Gastrocnemius medialis (tissue), 4 donors: Measurements from ENCODE around the gene DBNL. TPM values are rescaled to one million over a fixed set of nuclear protein-coding genes. Genes with fewer than 3 reads are reported as not detected.
"Not testable (repeated sequence)": the region's sequence is repeated elsewhere in the genome, so short reads cannot be mapped to it uniquely, and the experiment has no call there.

Experiments used
- ATAC-seq, 2 donors: fragments of 150-250 bp; one replicate each; pipeline ENCODE4 v1.9.1; 2016
- DNase-seq, 2 donors: peaks; one replicate each; pipeline ENCODE4 v3.0.0-alpha.2; 2019
- H3K27ac ChIP-seq, 4 donors: fragments of 200-600 bp; sonication (generic); 1 replicate in 1 of 4; 2 replicates in 3 of 4; pipeline ENCODE4 v1.5.1; 2016 to 2018; ENCODE audit warnings: mild to moderate bottlenecking in 2 of 4, moderate library complexity in 1 of 4
- H3K27me3 ChIP-seq, 3 donors: fragments of 200-600 bp; sonication (generic) in 2 of 3; 1 replicate in 1 of 3; 2 replicates in 2 of 3; pipeline versions ENCODE4 v1.5.1 to v1.6.0; 2016 to 2019; ENCODE audit warnings: mild to moderate bottlenecking in 1 of 3, moderate library complexity in 1 of 3
- H3K36me3 ChIP-seq, 2 donors: fragments of 200-600 bp; sonication (generic) in 1 of 2; one replicate each; pipeline ENCODE4 v1.5.1; 2017 to 2018
- H3K4me1 ChIP-seq, 2 donors: fragments of 200-600 bp; sonication (generic) in 1 of 2; one replicate each; pipeline ENCODE4 v1.5.1; 2016 to 2017; ENCODE audit warnings: mild to moderate bottlenecking in 2 of 2
- H3K4me3 ChIP-seq, 4 donors: fragments of 200-600 bp; sonication (generic) in 3 of 4; 1 replicate in 1 of 4; 2 replicates in 3 of 4; pipeline ENCODE4 v1.5.1; 2016 to 2019; ENCODE audit warnings: mild to moderate bottlenecking in 2 of 4
- H3K9me3 ChIP-seq, 3 donors: fragments of 200-600 bp; sonication (generic) in 2 of 3; 1 replicate in 1 of 3; 2 replicates in 2 of 3; pipeline ENCODE4 v1.5.1; 2016 to 2019
- POLR2A ChIP-seq, 2 donors: fragments of 450-650 bp; IDR thresholded peaks; one replicate each; pipeline ENCODE4 v1.6.1; 2017; ENCODE audit warnings: antibody characterized with exemption in 2 of 2, mild to moderate bottlenecking in 2 of 2, moderate library complexity in 2 of 2
- in situ Hi-C, 4 donors: fragments of 200-750 bp; cut with MboI; loops; one replicate each; pipeline versions ENCODE4 v1.15.0 to v1.8.0; 2017; ENCODE audit warnings: low sequenced_read_pairs in 4 of 4
- intact Hi-C: fragments of 100-400 bp; cut with DNase I; formaldehyde crosslinking; loops from one replicate; pipeline ENCODE4 v1.15.1; 2023; ENCODE audit warnings: low total_unique reads
- total RNA-seq, 4 donors: library from RNA; depleted of rRNA; stranded (reverse); fragments of >200 nt; gene quantifications; one replicate each; pipeline versions ENCODE4 v1.1.0 to v1.2.3, GENCODE V29; 2016
- TF ChIP-seq, protein P1 (sequence below), 5 experiments: fragments of 450-650 bp in 3 of 5; fragments of 200-600 bp in 2 of 5; sonication (generic) in 2 of 5; IDR thresholded peaks in 4 of 5; conservative IDR thresholded peaks in 1 of 5; 1 replicate in 4 of 5; 2 replicates in 1 of 5; pipeline ENCODE4 v1.5.1; 2016 to 2019; ENCODE audit warnings: antibody characterized with exemption in 5 of 5, mild to moderate bottlenecking in 3 of 5, moderate library complexity in 3 of 5

DBNL gene
- 10 to 100 TPM; 48.0 to 77.2 (median 56.0) TPM for total RNA-seq

DNA sequence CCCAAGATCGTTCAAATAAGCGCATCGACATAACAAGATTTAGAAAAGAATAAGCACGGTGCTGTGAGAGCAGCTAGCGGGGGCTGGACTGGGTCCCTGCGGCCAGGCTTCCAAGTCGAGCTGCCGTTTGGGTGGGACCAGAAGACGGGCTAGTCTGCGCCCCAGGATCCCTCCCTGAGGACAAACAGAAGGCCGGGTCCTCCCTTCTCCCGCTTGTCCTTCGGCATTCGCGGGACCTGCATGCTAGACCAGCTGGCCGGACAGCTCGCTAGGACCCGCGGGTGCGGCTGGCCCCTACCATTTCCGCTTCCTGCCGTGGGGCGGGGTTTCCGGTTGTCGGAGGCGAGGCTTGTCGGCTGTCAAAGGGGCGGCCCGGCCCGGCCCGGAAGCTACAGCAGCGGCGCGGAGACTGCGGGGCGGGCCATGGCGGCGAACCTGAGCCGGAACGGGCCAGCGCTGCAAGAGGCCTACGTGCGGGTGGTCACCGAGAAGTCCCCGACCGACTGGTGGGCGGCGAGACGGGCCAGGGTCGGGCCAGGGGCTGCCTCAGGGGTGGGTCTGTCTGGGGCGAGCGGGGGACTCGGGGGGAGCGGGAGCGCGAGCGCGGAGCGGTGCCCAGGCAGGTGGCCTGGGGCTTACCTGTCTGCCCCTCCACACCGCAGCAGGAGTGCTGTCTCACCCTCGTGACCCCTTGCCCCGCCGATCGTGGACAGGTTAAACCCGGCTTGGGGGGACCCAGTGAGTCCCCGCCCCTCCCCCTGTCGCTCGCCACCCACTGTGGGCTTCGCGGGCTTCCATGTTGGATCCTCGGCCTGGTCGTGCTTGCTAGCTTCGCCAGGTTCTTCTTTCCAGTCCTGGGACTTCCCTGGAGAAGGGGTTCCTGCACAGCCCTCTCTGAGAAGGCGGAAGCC is at the start of gene DBNL:
TSS of gene DBNL (plus strand) at position 388 of the 911 bp plus-strand sequence. CDS start at position 424, 36 bp downstream.
- peak; percentile 87 to 92 for ATAC-seq
- DNase-seq = peak; percentile 91 to 92
- TF ChIP-seq, protein P1, sequence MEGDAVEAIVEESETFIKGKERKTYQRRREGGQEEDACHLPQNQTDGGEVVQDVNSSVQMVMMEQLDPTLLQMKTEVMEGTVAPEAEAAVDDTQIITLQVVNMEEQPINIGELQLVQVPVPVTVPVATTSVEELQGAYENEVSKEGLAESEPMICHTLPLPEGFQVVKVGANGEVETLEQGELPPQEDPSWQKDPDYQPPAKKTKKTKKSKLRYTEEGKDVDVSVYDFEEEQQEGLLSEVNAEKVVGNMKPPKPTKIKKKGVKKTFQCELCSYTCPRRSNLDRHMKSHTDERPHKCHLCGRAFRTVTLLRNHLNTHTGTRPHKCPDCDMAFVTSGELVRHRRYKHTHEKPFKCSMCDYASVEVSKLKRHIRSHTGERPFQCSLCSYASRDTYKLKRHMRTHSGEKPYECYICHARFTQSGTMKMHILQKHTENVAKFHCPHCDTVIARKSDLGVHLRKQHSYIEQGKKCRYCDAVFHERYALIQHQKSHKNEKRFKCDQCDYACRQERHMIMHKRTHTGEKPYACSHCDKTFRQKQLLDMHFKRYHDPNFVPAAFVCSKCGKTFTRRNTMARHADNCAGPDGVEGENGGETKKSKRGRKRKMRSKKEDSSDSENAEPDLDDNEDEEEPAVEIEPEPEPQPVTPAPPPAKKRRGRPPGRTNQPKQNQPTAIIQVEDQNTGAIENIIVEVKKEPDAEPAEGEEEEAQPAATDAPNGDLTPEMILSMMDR (IDR thresholded peaks at IDR 0.05 in 4 of 5, conservative IDR thresholded peaks at IDR 0.05 in 1 of 5) = peak in 1 of 5 experiments; percentile 6
- TF ChIP-seq POLR2A (IDR thresholded peaks at IDR 0.05) = peak; percentile 75 to 90
- no peaks in the 10 kb centered on the region for H3K9me3 ChIP-seq
- H3K4me3 ChIP-seq = peak within 1 kb of the TSS; percentile 84 to 99 (median 90)
- intact Hi-C loops (loop anchor here (1.0 kb wide), 1 partner anchor 17 kb away; no protein-coding TSS in a partner anchor), in situ Hi-C loops (no loop called here)
- H3K27ac ChIP-seq = peak within 1 kb of the TSS; percentile 88 to 98 (median 92)
- H3K36me3 ChIP-seq = peaks cover 0 to 10% of the 10 kb centered on the region in 2 donors
- H3K4me1 ChIP-seq = peaks cover 23 to 32% of the 10 kb centered on the region in 2 donors
- no peaks in the 10 kb centered on the region for H3K27me3 ChIP-seq

DNA sequence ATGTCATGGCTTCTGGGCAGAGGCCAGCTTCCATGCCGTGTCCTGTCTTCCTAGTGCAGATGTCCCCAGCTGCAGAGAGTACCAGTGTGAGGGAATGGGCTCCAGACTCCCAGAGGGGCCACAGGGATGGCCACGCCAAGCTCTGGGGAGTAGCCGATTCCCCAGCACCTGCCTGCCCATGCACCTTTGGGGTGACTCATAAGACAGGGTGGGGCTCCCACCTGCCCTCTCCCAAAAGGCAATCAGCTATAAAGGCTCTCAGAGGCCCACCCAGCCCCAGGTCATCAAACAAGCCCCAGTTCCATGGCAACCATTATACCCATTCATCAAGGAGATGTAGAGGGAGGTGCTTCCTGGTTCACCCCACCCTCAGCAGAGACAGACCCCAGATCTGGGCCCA is 47.0 kb upstream of the DBNL start, which contains the start of gene SPDYE1:
TSS of gene SPDYE1 (plus strand) at position 366 of the 400 bp plus-strand sequence. CDS start 2,053 bp downstream, outside the sequence.
- intact Hi-C loops, ATAC-seq, in situ Hi-C loops: not testable (repeated sequence)

DNA sequence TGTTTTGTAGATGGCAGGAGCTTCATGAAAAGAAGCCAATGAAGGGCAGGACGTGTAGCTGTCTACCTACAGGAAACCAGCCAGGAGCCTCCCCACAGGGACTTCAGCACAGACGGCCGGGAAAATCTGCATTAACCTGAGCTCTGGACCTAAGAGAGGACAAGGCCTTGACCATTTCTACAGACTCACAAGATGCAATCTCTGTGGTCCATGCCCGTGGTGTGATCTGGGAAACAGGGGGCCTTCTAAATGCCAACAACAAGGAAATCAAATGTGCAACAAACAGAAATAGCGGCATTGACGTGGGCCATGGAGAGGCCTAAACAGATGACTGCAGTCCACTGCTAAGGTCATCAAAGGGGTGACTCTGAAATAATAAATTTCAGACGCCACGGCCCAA is 32.4 kb upstream of the DBNL start:
- H3K36me3 ChIP-seq, in situ Hi-C loops, H3K9me3 ChIP-seq, H3K27me3 ChIP-seq, ATAC-seq, H3K4me1 ChIP-seq, intact Hi-C loops, H3K27ac ChIP-seq, H3K4me3 ChIP-seq, DNase-seq: not testable (repeated sequence)

More for the DNA sequence above, 47.0 kb upstream of the DBNL start, which contains the start of gene SPDYE1:
- not testable (repeated sequence) for H3K36me3 ChIP-seq, H3K27ac ChIP-seq, H3K4me3 ChIP-seq, H3K4me1 ChIP-seq, H3K9me3 ChIP-seq, H3K27me3 ChIP-seq, DNase-seq

DNA sequence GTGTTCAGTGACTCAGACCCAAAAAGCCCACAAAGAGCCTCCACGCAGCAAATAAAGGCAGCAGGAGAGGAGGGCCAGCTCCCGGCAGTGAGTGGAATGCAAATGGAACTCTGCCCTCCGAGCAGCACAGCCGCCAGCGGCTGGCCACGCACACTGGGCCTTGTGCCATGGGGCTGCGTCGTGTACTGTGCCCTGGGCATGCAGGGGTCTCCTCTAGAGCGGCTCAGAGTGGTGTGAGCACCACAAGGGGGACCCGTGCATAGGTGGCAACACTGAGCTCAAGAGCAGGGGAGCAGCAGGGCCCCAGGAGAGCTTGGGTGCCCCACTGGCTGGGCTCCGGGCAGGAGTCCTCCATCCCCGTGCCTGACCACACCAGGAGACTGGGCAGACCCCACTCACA is 29.4 kb upstream of the DBNL start:
- ATAC-seq, DNase-seq, H3K27me3 ChIP-seq, intact Hi-C loops, H3K9me3 ChIP-seq, H3K27ac ChIP-seq, H3K4me3 ChIP-seq, H3K36me3 ChIP-seq, H3K4me1 ChIP-seq, in situ Hi-C loops: not testable (repeated sequence)

DNA sequence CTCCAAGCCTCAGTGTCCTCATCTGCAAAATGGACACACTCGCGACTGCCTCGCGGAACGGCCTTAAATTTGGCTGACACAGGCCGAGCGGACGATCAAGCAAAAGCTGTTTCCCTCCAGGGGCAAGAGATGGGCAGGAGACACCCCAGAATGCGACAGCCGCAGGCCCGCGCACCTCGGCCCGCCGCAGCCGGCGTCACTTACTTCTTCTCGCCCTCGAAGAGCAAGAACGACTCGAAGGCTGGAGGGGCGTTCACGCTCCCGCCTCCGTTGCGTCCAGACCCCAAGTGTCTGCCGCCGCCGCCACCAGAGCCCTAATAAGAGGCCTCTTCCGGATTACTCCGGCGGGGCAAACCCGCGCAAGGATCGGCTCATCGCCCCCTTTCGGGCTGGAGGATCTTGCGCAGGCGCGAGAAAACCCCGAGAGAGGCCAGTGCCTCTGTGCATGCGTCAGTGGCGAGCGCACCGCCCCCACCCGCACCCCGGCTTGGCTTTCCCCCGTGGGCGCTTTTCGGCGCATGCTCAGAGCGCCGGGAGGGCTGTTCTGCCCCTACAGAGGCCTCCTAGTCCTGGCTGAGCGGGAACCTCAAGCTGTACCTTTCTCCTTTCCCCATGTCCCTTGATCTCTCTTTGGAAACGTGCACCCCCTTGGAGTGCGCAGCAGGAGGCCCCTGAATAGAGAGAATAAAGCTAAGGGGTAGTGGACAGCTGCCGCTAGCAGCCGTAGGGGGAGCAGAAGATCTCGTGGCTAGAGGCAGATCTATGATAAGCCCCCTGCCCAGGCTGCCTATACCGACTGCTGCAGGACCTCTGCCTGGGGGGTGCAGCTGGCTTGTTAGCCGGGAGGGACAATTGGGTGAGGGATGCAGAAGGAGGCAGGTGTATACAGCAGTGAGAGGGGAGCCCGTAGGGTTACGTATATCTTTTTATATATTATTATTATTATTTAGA is 25.4 kb upstream of the DBNL start:
- intact Hi-C loops = loop anchor here (2.0 kb wide), 1 partner anchor 64 kb away; the partner anchor contains the start of gene POLM
- ATAC-seq (peak; percentile 94 to 97), DNase-seq (peak; percentile 93 to 97)
- H3K9me3 ChIP-seq, H3K4me1 ChIP-seq, H3K27me3 ChIP-seq, in situ Hi-C loops, H3K36me3 ChIP-seq: not testable (repeated sequence)
- Histone ChIP-seq H3K27ac (peak overlapping the region; percentile 72 to 91 (median 86)), H3K4me3 (peak overlapping the region; percentile 61 to 95 (median 88))
- TF ChIP-seq, protein P1 (IDR thresholded peaks at IDR 0.05 in 4 of 5, conservative IDR thresholded peaks at IDR 0.05 in 1 of 5) = peak; percentile 58 to 70 (median 69)
- peak; percentile 62 to 65 for TF ChIP-seq POLR2A (IDR thresholded peaks at IDR 0.05)

DNA sequence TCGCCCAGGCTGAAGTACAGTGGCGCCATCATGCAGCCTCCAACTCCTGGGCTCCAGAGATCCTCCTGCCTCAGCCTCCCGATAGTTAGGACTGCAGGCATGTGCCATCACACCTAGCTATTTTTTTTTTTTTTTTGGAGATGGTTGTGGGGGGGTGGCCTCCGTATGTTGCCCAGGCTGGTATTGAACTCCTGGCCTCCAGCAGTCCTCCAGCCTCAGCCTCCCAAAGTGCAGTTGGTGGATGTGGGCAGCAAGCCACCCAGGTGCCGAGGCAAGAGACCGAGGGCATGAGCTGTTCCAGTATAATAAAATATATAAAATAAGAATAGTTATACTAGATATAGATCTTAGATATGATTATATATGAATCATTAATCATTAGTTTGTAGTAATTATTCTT is 24.7 kb upstream of the DBNL start:
- in situ Hi-C loops, ATAC-seq: not testable (repeated sequence)
- intact Hi-C loops = loop anchor here (2.0 kb wide), 3 partner anchors 63 to 177 kb away; partner anchors contain the start of genes POLD2 and POLM

DNA sequence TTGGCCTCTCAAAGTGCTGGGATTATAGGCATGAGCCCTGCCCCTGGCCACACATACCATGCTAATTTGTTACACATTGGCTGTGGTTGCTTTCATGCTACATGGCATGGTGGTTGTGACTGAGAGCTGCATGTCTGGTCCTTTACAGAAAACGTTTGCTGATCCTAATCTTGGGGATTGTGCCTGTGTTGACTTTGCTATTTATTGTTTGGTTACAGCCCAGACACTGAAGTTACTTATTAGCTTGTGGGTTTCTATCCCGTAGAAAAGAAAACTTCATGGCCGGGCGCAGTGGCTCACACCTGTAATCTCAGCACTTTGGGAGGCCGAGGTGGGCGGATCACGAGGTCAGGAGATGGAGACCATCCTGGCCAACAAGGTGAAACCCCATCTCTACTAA is 22.4 kb upstream of the DBNL start:
- DNase-seq, intact Hi-C loops, H3K36me3 ChIP-seq, H3K4me3 ChIP-seq, in situ Hi-C loops, H3K9me3 ChIP-seq, ATAC-seq, H3K27ac ChIP-seq, H3K27me3 ChIP-seq, H3K4me1 ChIP-seq: not testable (repeated sequence)

More for the DNA sequence above, 24.7 kb upstream of the DBNL start:
- not testable (repeated sequence) for H3K27me3 ChIP-seq, H3K9me3 ChIP-seq, DNase-seq, H3K36me3 ChIP-seq, H3K4me3 ChIP-seq, H3K4me1 ChIP-seq
- H3K27ac ChIP-seq = peak overlapping the region; percentile 72 to 91 (median 86)

DNA sequence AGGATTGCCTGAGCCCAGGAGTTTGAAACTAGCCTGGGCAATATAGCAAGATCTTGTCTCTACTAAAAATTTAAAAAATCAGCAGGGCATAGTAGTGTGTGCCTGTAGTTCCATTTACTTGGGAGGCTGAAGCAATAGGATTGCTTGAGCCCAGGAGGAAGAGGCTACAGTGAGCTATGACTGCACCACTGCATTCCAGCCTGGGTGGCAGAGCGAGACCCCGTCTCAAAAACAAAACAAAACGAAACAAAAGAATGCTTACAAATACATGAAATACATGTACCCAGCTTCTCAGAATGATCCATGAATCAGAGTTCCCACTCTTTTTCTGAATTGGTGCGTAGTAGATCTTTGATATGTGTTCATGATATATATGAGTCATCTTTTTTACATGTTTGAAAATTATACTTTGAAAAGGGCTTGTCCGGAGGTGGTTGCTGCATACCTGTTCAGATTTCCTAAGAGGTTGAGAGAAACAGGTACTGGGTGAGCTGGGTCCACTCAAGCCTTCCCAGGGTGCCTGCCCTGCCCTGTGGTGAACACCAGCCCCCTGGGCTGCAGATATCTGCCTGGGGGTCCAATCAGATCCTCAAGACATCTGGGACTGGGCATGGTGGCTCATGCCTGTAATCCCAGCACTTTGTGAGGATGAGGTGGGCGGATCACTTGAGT is 21.6 kb upstream of the DBNL start:
- H3K36me3 ChIP-seq, intact Hi-C loops, H3K27ac ChIP-seq, in situ Hi-C loops, ATAC-seq, DNase-seq, H3K9me3 ChIP-seq, H3K27me3 ChIP-seq, H3K4me1 ChIP-seq, H3K4me3 ChIP-seq: not testable (repeated sequence)
